Brain microvascular endothelial cell (primary cell): ENCODE measurements around the gene SCGB3A1.

ENCODE experiments used
- DNase-seq: peaks from one replicate; pipeline ENCODE4 v3.0.0-alpha.2; 2020
- H3K27ac ChIP-seq: fragments of 250-450 bp; sonication (Bioruptor Pico); 2 replicates; pipeline ENCODE4 v1.5.1; 2020; ENCODE audit warnings: mild to moderate bottlenecking, moderate library complexity
- H3K27me3 ChIP-seq: fragments of 250-450 bp; sonication (Bioruptor Pico); replicated peaks from 2 replicates; pipeline ENCODE4 v1.5.1; 2020; ENCODE audit warnings: mild to moderate bottlenecking
- H3K36me3 ChIP-seq: fragments of 250-450 bp; sonication (Bioruptor Pico); replicated peaks from 2 replicates; pipeline ENCODE4 v1.5.1; 2020; ENCODE audit warnings: mild to moderate bottlenecking
- H3K4me3 ChIP-seq: 2 replicates; pipeline ENCODE4 v1.5.1; 2011; ENCODE audit warnings: low read depth, mild to moderate bottlenecking, control low read depth, low read length, moderate library complexity
- CTCF ChIP-seq: IDR thresholded peaks from 2 replicates; pipeline ENCODE4 v1.5.1; 2011; ENCODE audit warnings: low read depth, mild to moderate bottlenecking, moderate library complexity, low read length, control low read depth, inconsistent platforms; ENCODE audit errors: missing control alignments
- in situ Hi-C: cut with HindIII; loops from 2 replicates; pipeline ENCODE4 v1.10.0; 2017; ENCODE audit warnings: low sequenced_read_pairs, low pct_ligation_motif_present

Gene SCGB3A1

GRCh38 chr5:180600554-180601041, 9.3 kb upstream of the SCGB3A1 start:
- in situ Hi-C loops = no loop called here
- H3K36me3 ChIP-seq = no peaks in the 10 kb centered on the region
- H3K4me3 ChIP-seq = no peak overlapping the region
- no peak for TF ChIP-seq CTCF
- DNase-seq = no peak
- H3K27me3 ChIP-seq = no peaks in the 10 kb centered on the region
- no peak overlapping the region for H3K27ac ChIP-seq

GRCh38 chr5:180599981-180600553, 8.8 kb upstream of the SCGB3A1 start:
- in situ Hi-C loops = no loop called here
- Histone ChIP-seq H3K27me3 (no peaks in the 10 kb centered on the region), H3K4me3 (no peak overlapping the region), H3K36me3 (no peaks in the 10 kb centered on the region), H3K27ac (no peak overlapping the region)
- DNase-seq = no peak
- TF ChIP-seq CTCF = no peak

- Histone ChIP-seq H3K36me3 (no peaks in the 10 kb centered on the region), H3K27me3 (no peaks in the 10 kb centered on the region), H3K27ac (no peak overlapping the region), H3K4me3 (no peak overlapping the region)
- no peak for TF ChIP-seq CTCF
- in situ Hi-C loops = no loop called here
- DNase-seq = no peak
These were observed 8.3 kb upstream of the SCGB3A1 start for GRCh38 chr5:180599590-180599914.

- in situ Hi-C loops = no loop called here
- no peak overlapping the region for H3K4me3 ChIP-seq
- no peak overlapping the region for H3K27ac ChIP-seq
- no peak for TF ChIP-seq CTCF
- no peaks in the 10 kb centered on the region for H3K36me3 ChIP-seq
- no peaks in the 10 kb centered on the region for H3K27me3 ChIP-seq
- DNase-seq = no peak
These were observed 7.7 kb upstream of the SCGB3A1 start for GRCh38 chr5:180598797-180599589.

GRCh38 chr5:180598316-180598701, 7.0 kb upstream of the SCGB3A1 start:
- in situ Hi-C loops = no loop called here
- peaks cover 2% of the 10 kb centered on the region for H3K27me3 ChIP-seq
- DNase-seq = no peak

More at GRCh38 chr5:180598316-180598701, 7.0 kb upstream of the SCGB3A1 start:
- H3K4me3 ChIP-seq = no peak overlapping the region
- H3K36me3 ChIP-seq = no peaks in the 10 kb centered on the region
- no peak overlapping the region for H3K27ac ChIP-seq
- TF ChIP-seq CTCF = no peak
